NCI-H748 (cell line): ENCODE results near the gene CPLANE2.
"Not testable (repeated sequence)": the region's sequence is repeated elsewhere in the genome, so short reads cannot be mapped to it uniquely, and the experiment has no call there.

ENCODE experiments used
- DNase-seq: peaks from one replicate; lab custom pipeline; 2025; ENCODE audit not compliant: unreplicated experiment; lab: John Stamatoyannopoulos, UW

Gene CPLANE2, protein sequence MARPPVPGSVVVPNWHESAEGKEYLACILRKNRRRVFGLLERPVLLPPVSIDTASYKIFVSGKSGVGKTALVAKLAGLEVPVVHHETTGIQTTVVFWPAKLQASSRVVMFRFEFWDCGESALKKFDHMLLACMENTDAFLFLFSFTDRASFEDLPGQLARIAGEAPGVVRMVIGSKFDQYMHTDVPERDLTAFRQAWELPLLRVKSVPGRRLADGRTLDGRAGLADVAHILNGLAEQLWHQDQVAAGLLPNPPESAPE

DNA sequence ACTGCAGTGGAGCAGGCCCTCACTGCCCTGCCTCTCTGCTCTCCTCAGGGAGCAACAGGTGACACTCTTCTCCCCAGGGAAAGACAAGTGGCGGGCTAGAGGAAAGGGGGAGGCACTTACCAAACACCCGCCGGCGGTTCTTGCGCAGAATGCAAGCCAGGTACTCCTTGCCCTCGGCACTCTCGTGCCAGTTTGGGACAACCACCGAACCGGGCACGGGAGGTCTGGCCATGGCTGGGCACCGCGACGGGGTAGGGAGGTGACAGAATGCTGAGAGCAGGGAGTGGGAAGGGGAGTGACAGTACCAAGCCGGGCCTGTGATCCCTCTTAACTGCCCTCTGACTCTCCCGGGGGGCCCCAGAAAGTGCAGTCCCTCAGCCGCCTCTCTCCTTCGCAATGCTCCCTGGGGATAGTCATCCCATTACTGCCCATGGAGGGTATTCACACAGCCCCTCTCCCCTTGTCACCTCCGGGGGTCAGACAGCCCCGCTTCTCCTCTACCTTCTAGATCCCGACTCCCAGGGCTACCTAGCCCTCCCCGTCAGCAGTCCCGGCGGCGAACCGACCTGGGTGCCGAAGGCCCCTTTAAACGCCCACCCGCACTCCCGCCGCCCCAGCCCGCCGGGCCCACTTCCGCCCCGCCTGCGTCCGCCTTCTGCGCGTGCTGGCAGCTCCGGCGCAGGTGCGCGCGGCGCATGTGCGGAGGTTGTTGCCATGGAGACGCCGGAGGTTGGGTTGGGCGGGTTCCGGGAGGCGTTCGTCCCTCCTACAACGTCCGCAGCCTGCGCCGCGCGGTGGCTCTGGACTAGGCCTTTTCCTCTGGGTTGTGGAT, at the start of gene CPLANE2:
Gene CPLANE2 (minus strand): TSS at position 673 of the 832 bp plus-strand sequence. CDS start 441 bp downstream, at position 232.
- peak; percentile 93 for DNase-seq

DNA sequence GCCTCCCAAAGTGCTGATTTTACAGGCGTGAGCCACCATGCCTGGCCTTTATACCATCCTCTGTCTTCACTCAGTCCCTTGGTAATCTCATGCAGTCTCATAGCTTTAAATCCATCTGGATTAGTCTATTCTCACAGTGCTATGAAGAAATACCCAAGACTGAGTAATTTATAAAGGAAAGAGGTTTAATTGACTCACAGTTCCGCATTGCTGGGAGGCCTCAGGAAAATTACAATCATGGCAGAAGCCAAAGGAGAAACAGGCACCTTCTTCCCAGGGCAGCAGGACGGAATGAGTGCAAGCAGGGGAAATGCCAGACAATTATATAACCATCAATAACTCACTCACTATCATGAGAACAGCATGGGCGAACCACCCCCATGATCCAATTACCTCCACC, 49.1 kb upstream of the CPLANE2 start:
- DNase-seq, result no peak

DNA sequence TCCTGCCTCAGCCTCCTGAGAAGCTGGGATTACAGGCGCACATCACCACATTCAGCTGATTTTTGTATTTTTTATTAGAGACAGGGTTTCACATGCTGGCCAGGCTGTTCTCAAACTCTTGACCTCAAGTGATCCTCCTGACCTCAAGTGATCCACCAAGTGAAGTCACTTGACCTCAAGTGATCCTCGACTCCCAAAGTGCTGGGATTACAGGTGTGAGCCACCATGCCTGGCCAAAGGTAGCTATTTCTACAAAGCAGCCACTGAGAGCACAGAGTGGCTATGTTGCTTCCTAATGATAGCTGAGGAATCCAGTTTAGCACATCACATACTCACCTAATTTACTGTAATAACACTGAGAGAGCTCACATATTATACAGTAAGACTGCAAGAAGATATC, 44.8 kb upstream of the CPLANE2 start:
- no peak for DNase-seq

DNA sequence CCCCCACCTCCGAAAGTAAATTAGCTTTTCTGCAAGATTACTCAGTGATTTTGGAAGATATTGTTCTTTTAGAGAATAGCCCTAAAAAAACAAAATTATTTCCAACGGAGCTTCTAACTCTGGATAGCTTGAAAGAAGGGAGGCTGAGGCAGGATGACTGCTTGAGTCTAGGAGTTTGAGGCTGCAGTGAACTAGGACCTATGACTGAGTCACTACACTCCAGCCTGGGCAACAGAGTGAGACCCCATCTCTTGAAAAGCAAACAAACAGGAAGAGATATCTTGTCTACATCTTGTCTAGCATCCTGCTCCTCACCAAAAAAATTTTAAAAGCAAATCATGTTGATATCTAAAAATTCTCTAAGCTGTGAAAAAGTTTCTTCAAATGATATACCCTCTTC, 42.2 kb upstream of the CPLANE2 start:
- no peak for DNase-seq

DNA sequence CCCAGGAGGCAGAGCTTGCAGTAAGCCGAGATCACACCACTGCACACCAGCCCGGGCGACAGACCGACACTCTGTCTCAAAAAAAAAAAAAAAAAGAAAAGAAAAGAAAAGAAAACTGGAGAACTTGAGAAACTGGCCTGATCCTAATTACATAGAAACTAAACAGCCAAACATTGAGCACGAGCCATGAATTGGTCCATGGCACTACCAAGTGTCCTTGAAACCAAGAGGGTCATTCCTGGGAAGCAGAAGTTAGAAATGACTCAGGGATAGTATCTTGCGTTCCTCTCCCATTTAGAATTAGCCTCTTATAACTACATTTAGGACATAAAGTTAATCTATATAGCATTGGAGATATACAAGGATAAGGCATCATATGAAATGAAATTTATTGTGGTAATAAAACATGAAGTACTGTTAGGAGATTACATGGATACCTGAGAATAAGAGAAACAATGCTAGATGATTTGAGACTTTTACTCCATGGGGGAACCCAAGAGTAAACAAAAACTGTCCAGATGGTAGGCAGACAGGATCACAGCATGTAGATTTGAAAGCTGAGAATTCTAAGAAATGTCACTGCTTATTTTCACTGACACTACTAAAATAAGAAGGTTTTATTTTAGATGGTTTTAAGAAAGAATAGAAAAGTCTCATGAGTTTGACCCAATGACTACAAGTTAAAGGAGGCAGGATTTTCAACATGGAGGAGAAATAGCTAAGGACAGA, 39.5 kb upstream of the CPLANE2 start:
- DNase-seq, result no peak

DNA sequence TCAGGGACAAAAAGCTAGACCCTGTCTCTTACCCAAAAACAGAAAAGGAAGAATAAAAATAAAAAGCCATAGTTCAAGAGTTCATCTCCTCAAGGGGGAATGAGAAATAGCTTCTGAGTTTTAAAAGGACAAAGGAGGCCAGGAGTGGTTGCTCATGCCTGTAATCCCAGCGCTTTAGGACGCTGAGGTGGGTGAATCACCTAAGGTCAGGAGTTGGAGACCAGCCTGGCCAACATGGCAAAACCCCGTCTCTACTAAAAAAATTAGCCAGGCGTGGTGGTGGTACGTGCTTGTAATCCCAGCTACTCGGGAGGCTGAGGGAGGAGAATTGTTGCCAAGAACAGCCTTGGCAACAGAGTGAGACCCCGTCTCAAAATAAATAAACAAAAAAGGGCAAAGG, 38.6 kb upstream of the CPLANE2 start:
- no peak for DNase-seq

DNA sequence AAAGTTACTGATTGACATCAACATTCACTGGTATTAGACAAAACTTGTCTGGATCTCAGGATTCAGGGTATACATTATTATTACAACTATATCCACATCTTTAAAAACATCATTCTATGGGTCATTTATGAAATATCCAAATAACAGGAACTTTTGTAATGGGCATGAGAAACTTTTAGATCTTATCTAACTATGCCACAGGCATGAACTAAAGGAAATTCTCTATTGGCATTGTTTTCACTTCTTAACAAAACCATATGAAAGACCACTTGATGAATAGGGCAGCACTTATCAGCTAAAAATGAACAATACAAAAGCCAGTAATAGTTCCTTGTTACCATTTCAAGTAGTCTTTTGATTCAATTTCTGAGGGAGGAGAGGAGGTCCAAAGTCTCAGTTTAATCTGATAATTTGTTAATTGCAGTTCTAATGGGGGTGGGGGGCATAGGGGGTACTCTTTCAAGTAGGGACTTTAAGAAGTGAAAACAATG, 30.8 kb upstream of the CPLANE2 start:
- no peak for DNase-seq

DNA sequence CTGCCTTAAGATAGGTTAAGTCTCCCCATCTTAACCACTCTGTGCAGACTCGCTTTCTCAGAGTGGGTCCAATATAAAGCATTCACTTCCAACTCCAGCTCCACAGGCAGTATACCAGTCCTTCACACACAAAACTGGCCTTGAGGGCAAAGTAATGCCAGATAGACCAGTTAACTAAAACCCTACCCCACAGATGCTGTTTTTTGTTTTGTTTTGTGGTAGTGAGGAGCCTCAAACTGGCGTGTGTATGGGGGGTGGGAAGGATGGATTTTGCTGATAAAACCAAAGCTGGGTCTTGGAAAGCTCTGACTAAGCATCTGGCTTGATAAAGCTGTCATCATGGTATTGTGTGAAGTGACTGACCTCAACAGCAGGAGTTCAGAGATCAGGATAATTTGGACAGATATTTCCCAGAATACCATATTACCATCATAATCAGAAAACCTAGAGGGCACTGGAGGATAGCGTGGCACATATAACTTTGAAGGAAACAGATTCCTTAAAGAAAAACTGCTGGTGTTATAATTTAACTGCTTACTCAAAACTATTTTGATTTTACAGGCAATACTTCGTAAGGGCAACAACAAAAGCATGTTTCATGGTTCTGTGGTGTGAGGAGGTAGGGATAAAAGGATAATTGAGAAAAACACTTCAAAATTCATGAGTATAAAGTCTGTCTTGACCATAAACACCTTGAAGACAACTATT, 29.6 kb upstream of the CPLANE2 start:
- DNase-seq, result no peak

DNA sequence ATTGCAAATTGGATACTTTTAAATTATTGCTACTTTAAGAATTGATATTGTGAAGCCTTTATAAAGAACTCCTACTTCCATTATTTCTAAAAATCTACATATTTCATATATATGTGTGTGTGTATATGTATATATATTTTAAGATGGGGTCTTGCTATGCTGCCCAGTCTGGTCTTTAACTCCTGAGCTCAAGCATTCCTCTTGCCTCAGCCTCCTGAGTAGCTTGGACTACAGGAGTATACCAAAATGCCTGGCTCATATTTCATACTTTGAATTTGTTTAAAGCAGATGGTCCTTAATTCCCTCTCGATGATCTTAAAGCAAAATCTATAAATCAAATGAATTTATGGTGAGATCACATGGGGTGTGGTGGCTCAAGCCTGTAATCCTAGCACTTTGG, 25.1 kb upstream of the CPLANE2 start:
- no peak for DNase-seq

DNA sequence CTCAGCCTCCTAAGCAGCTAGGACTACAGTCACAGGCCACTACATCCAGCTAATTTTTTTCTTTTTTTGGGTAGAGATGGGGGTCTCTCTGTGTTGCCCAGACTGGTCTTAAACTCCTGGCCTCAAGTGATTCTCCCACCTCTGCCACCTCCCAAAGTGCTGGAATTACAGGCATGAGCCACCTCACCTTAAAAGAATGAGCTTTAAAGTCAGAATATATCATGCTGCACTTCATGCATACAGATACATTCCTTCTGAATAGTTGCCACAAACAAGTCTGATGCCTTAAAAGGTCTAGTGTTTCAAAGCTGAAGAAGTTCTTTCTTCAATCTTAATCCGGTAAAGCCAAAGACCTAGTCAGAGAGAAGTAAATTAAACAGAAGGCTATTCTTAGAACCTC, 23.8 kb upstream of the CPLANE2 start:
- no peak for DNase-seq

DNA sequence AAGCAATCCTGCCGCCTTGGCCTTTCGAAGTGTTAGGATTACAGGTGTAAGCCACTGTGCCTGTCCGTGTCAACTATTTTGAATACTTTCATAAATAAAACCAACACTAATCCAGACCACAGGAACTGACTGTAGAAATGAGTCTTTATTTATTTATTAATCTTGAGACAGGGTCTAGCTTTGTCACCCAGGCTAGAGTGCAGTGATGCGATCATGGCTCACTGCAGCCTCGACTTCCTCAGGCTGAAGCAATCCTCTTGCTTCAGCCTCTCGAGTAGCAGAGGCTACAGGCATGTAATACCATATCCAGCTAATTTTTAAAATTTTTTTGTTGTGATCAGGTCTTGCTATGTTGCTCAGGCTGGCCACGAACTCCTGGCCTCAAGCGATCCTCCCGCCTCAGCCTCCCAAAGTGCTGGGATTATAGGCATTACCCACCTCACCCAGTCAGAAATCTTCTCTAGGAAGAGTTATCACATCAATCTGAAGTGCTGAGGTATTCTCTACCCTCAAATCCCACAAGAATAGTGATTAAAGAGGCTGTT, 21.7 kb upstream of the CPLANE2 start:
- DNase-seq, result no peak

DNA sequence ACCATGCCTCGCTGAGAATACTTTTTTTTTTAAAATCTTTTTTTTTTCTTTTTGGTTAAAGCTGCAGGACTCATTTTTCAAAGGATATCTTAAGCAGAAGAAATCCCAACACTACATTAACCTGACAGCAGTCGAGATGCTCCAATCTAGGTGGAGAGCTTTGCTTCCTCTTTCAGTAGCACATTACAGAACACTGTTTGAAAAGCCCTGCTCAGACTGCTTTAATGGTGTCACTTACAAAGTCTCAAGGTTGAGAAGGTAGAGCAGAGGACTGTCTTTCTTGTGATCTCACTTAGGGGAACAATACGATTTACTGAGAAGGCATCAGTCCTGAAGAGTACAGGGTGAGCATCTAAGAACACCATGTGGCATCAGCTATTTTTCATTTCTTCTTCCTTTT, 21.0 kb upstream of the CPLANE2 start:
- no peak for DNase-seq

DNA sequence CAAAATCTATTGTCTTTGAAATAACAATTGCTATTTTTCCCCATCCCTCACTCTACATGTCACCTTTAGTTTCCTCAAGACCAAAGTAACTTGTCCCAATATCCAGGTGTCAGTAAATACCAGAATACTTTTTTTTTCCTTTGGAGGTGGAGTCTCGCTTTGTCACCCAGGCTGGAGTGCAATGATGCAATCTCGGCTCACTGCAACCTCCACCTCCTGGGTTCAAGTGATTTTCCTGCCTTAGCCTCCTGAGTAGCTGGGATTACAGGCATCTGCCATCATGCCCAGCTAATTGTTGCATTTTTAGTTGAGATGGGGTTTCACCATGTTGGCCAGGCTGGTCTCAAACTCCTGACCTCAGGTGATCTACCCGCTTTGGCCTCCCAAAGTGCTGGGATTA, 20.6 kb upstream of the CPLANE2 start:
- DNase-seq, result not testable (repeated sequence)

DNA sequence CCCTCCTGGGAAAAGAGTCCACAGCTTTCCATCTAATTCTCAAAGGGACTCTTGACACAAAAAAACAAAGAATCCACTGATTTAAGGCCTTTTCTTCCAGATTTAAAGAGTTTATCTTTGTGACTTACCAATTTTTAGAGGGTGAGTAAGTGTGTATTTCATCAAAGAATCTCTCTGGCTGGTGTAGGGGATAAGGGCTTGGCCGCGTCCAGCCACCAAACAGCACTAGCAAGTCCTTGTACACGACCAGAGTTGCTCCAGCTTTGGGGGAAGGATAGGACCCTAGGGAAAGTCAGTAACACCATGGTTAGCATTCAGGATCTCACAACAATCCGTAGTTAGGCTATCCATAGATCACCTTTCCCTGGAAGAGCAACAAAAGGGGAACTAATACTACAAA, 19.5 kb upstream of the CPLANE2 start:
- DNase-seq, result no peak

DNA sequence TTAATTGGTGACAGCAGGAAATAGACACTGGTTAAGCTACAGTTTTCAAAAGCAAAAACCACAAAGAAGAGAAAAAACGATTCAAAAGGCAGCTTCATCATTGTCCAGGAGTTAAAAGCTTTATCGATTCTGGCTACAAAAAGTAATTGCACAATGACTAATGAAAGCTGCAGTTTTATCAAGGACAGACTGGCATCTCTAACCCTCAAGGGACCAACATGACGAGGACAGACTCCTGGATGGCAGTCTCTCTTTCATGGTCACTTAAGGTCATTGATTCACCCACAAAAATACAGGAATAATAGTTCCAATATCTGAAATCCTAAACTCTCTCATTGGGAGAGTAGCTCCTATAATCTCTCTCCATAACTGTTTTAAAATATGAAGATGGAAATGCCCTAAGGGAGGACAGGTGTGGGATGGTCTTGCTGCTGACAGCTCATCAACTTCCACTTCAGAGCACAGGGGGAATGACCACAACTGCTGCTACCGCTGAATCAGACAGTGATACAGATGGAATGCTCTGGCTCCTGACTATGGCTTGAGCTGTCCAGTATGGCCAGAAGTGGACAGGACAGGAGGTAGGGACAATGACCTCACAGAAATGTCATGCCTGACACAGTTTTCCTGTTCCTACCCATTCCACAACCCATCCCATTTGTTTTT, 17.4 kb upstream of the CPLANE2 start:
- no peak for DNase-seq

DNA sequence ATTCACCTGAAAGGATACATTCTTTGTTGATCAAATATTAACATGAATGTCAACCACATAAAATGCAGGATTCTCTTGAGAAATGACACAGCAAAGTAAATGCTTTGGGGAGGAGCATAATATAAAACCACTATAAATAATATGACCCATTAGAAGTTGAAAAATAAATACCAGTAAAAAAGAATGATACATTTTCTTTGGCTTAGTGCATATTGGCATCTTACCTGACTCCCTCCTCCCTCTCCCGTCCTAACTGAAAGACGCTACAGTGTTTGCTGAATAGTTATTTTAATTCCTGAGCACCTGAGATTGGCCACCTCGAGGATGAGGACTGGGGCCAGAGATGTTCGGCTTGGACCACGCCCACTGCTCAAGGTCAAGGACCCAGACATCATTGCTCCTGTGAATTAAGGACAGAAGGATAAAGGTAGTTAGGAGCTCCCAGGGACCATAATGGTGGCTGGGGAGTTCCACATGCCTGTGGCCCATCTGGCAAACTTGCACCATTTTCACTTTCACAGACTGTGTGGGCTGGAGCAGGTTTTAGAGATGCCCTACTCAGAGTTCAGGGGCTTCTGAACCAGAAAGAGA, 16.4 kb upstream of the CPLANE2 start:
- no peak for DNase-seq

DNA sequence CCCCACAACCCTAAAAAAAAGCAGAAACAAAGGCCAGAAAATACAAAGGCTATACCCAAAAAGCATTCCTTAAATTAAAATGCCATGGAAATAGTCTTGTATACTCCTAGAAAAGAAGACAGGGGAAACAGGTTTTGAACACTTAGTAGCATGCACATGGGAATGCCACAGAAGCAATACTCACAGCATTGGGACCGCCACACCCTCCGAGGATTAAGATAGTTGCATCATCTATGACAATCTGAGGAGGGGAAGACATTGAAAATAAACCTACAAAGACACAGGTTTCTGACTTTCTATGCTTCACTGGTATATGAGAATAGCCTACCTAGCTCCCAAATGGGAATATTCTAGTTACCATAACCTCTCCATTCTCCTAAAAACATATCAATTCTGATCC, 15.9 kb upstream of the CPLANE2 start:
- DNase-seq, result no peak

DNA sequence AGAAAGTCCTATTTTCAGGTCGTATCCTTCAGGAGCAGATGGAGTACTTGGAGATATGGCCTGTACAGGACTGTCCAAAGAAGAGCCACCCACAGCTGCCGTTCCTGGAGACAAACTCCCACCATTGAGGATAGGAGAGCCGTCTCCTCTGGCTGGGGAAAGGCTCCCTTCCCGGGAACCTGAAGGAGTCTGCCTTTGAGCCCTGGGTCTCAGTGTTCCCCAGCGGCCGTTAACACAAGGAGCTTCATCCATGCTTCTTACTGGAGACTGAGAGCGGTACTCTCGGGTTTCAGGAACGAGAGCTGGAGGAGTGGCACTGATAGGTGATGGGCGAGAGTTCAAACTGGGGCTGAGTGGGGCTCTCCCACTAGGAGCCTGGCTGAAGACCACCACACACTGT, 14.4 kb upstream of the CPLANE2 start:
- no peak for DNase-seq

DNA sequence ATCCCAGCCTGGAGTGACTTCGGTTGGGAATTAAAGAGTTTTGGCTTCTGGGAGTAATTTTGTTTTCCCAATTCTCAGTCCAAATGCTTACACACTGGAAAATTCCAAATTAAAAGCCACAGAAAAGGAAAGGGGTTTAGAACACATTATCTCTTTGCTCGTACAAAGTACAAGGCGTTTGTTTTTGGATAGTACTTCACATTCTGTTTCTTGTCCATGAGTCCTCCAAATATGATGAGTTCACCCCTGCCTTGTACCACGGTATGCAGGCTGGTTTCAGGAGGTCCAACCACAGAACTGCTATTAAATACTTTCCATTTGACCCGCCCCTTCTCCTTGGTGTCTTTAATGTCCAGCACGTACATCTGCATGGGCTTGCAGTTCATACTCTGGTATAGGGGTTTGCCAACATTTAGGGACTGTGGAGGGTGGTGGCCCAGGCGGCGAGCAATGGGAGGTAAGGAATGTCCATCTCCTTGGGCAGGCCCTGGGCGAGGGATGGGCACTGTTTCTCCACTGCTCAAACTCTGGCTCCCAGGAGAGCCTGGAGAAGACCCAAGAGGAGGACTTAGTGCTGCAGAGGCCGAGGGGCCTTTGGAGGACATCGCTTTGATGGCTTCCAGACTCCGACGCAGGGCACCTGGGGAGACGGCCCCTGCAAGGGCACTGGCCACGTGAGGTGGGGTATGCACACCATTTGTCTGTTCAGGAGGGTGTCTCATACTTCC, 13.7 kb upstream of the CPLANE2 start:
- DNase-seq, result no peak
